Ureter (tissue), 1 donor: ENCODE results near the gene GP9. TPM values are rescaled to one million over a fixed set of nuclear protein-coding genes. Genes with fewer than 3 reads are reported as not detected.
"Not testable (repeated sequence)": the region's sequence is repeated elsewhere in the genome, so short reads cannot be mapped to it uniquely, and the experiment has no call there.

Experiments used
- DNase-seq: peaks from one replicate; pipeline ENCODE4 v3.0.0-alpha.2; 2020; ENCODE audit warnings: low spot score
- total RNA-seq: library from RNA; stranded (reverse); gene quantifications from one replicate; pipeline ENCODE4 v1.2.4, GENCODE V29; 2023
- donor health status: DM: yes; HTN: yes; CAD: no.

GP9 gene
- total RNA-seq, 1 donor from 2014 or later: not detected

- no peak for DNase-seq
Measured at GRCh38 chr3:129070086-129070885, 9.7 kb downstream of the GP9 start.

DNA sequence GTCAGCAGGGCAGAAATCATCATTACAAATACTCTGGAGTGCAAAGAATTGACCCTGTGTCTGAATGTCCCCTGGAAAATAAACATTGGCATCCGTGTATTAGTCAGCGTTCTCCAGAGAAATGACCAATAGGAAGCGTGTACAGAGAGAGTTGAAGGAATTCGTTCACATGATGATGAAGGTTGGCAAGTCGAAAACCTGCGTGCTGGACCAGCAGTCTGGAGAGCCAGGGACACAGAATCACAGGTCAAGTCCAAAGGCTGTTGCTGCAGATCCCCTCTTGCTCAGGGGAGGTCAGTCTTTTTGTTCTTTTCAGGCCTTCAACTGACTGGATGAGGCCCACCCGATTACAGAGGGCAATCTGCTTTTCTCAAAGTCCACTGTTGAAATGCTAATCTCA is 16.6 kb downstream of the GP9 start:
- DNase-seq: no peak

DNA sequence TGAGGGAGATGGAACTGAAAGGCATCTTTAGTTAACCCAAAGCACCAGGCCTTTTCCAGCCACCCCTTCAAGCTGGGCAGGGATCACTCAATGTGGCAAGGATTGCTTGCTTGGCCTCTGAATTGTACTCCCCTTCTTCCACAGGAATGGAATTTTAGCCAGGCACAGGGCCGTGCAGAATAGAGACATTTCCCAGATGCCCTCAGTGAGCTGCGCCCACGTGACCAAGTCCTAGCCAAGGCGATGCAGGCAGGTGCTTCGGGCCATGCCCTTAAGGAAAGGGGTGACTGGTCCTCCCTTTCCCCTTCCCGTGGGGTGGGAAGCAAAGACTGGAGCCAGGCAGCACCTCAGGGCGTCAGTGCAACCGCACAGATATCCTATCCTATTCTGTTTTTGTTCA is 17.9 kb downstream of the GP9 start:
- no peak for DNase-seq

- DNase-seq: no peak
Measured at GRCh38 chr3:129081503-129081902, 20.9 kb downstream of the GP9 start.

- no peak for DNase-seq
Measured at GRCh38 chr3:129082026-129082425, 21.4 kb downstream of the GP9 start.

GRCh38 chr3:129084501-129084900 is 23.9 kb downstream of the GP9 start:
- DNase-seq: no peak

- no peak for DNase-seq
Measured at GRCh38 chr3:129085165-129085715, 24.7 kb downstream of the GP9 start.

DNA sequence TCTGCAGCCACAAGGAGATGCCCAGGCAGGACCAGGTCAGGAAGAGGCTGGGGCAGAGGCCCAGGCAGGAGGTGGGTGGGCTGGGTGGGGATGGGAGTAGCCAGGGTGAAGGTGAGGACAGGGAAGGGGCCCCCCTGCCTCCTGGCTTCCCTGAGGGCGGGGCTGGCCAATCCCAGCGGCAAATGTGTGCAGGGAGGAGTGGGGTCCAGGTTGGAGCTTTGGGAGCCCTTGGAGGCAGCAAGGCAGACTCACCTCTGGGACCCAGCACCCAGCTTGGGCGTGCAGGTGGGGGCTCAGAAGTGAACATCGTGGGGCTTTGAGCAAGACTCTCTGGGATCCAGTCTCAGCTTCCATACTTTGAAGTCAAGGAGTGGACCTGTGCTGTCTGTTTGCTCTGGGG is 25.2 kb downstream of the GP9 start:
- DNase-seq: no peak

- DNase-seq: no peak
Measured at GRCh38 chr3:129087138-129087702, 26.6 kb downstream of the GP9 start.

- not testable (repeated sequence) for DNase-seq
Measured at GRCh38 chr3:129087904-129088303, 27.3 kb downstream of the GP9 start.

- not testable (repeated sequence) for DNase-seq
Measured at GRCh38 chr3:129088312-129088711, 27.7 kb downstream of the GP9 start.

DNA sequence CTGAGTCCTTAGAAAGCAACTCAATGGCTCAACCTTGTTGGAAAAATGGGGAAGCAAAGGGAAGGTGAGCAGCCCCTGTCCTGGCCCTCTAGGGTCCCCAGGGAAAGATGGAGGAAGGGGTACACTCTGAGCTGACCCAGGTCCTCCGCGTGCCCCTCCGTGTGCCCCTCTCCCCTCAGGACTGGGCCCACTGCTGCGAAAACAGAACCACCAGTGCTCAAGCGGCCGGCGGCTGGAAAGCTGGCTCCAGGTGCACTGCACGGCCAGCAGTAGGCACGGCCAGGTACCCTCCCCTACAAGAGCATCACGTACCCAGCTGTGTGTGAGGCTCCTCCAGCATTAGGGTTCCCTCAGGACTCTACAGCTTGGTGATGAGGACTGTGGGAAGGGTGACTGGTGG is 34.7 kb downstream of the GP9 start:
- no peak for DNase-seq

- no peak for DNase-seq
Measured at GRCh38 chr3:129100274-129100673, 39.7 kb downstream of the GP9 start.

DNA sequence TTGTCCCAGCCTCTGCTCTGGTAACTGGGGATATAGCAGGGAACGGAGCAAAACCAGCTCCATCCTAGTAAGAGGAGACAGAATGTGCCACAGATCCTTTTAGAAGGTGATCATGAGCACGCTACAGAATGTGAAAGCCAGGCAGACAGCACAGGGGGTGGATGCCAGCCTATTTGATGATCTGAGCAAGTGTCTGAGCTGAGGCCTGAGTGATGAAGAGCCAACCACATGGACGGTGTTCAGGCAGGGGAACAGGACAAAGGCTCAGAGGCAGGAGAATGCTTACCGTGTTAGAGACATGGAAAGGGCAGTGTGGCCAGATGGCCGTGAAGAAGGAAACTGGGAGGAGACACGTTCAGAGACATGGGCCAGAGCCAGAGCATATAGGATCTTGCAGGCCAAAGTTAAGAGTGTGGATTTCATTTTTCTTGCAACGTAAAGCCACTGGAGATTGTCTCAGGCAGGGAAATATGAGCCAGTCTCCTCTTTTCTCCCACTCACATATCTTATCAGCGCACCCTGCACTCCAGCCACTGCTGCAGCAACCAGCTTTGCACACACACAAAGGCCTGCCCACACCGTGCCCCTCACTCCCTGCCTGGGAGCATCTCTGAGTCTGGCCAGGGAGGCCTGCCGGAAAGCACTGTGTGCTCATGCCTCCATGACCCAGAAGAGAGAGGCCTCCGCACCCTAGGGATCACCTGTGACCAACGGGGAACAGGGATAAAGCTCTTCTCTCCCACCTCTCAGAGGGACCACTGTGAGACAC is 41.0 kb downstream of the GP9 start:
- DNase-seq: no peak

DNA sequence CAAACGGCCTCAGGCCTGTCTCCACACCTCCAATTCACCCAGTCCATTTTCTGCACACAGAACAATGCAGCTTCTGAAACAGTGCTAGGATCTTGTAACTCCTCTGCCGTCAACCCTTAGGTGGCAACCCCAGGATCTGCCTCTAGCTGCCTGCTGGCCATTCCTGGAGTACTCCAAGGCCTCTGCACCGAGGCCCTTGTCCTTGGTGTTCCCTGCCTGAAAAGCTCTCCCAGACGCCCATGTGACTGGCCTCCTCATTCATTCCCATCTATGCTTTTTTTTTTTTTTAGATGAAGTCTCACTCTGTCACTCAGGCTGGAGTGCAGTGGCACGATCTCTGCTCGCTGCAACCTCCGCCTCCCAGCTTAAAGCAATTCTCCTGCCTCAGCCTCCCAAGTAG is 42.7 kb downstream of the GP9 start:
- DNase-seq: no peak

DNA sequence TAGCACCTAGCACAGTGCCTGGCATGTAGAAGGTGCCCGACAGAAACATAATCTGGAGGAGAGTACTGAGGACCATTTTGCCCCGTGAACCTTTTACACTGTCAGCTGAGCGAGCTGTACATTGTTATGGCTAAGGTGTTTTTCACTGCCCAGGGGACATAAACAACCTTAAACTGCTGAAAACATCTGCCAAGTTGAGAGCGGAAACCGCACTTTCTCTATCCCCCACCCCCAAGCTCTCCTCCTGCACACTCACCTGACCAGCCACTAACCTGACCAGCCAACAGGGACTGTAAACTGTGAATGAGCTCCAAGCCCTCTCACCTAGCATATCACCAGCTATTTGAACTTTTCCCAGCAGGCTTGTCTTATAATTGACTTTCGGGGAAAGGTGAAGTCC is 43.5 kb downstream of the GP9 start:
- no peak for DNase-seq

GRCh38 chr3:129104498-129105079 is 44.0 kb downstream of the GP9 start:
- no peak for DNase-seq

DNA sequence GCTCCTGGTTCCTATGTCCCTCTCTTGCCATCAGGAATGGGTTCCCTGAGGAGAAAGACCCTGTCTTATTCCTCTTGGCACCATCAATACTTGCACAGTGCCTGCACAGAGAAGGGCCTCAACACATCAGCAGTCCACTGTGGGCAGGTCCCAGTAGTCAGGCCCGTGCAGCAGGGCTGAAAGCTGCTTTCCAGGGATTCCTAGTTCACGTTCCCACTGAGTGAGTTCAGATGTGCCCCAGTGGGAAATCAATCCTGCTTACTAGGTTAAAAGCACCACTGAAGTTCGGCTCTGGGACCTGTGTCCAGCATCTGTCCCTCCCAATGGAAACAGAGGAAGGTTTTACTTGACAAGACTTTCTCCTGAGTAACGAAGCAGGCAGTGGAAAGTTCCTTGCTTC is 45.3 kb downstream of the GP9 start:
- no peak for DNase-seq

DNA sequence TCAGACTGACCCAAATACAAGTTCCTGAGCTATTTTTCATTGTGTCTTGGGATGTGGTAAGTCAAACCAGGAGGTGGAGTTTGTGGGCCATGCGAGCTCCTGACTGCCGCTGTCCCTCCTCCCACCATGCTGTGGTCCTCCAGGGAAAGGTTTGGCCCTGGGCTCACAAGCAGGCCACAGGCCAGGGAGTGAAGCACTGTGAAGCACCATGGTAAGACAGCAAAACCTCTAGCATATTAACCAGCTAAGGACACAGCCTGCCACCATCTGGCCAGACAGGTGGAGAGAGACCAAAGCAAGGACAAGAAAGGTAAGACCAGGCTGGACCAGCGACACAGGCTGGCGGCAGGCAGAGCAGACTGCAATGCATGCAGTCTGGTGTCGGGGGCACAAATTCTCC is 45.7 kb downstream of the GP9 start:
- DNase-seq: no peak

DNA sequence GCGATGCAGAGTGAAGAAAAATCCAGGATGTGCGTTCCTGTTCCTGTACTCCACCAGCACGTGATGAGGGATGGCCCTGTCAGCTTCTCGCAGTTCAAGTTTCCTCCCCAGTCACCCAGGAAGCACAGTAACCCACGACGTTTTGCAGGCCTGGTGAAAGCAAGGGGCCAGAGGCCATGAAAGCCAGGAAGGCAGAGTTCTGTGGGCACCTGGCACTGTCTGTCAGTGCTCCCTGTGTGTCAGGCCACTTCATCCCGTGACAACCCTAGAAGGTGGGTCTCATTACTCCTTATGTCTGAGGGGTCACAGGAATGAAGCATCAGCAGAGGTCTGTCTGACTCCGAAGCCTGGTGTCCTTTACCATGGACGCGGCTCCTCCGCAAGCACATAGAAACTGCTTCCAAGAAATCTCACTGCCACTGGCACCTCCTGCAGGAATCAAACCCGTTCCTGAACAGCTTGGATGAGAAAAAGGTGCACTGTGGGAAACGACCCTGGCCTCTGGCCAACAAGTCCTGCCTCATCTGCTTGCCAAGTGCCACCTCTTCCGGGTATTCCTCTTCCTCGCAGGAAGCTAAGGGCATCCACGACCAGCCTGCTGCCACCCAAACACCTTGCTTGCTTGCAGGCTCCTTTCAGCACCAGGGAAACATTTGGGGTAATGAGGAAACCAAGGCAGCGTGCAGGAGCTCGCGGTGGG is 46.4 kb downstream of the GP9 start:
- no peak for DNase-seq

DNA sequence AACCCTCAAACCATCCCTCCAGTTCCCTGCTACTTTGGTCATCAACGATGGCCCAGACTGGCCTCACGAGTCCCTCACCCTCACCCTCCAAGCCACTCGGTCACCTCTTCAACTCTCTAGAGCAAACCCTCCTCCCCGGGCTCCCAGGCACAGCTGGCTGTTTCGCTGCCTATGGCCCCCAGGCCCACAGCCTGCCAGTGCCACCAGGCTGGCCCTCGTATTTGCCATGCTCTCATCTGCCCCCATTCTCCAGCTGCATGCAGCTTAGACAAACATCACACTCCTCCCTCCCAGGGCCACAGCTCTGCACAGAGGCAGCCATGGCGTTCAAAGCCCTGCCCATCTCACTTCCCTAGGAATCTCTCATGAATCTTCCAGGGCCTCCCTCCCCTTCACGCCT is 47.2 kb downstream of the GP9 start:
- no peak for DNase-seq
